Erythroblast (primary cell): ENCODE data around the gene USP5.

Source experiments
- GATA1 ChIP-seq: IDR thresholded peaks from 2 replicates; pipeline ENCODE4 v1.6.1; 2011; ENCODE audit warnings: low read depth, mild to moderate bottlenecking, control low read depth, low read length, moderate library complexity
- POLR2A ChIP-seq: IDR thresholded peaks from 2 replicates; pipeline ENCODE4 v1.6.1; 2011; ENCODE audit warnings: mild to moderate bottlenecking, low read length

DNA sequence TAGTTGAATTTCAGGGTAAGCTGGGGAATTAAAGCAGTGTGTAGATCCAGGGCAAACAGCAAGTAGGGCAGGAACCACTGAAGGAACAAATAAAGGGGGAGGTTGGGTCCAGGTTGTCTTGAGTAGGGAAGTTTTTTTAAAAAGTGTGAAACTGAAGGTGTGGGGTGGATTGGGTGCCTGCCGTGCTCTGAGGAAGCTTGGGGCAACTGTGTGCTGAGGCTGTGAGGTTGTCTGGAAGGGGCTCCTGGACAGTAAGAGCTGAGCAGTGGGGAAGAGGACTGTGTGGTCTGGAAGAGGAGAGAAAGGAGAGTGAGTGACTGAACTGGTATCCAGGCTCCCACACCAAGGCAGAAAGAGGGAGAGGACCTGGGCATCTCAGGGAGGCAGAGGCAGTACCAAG, 41.2 kb upstream of the USP5 start:
- TF ChIP-seq POLR2A, result no peak
- no peak for TF ChIP-seq GATA1
